ENCODE data around the gene MFSD1. TPM values are rescaled to one million over a fixed set of nuclear protein-coding genes. Genes with fewer than 3 reads are reported as not detected.

Gene MFSD1
- total and polyA plus RNA-seq, 9 of the 15 experiments (the other 6 are each of a cell fraction or from before 2014, with no cell fraction given), result 8.7 to 49.5 (median 28.6) TPM

DNA sequence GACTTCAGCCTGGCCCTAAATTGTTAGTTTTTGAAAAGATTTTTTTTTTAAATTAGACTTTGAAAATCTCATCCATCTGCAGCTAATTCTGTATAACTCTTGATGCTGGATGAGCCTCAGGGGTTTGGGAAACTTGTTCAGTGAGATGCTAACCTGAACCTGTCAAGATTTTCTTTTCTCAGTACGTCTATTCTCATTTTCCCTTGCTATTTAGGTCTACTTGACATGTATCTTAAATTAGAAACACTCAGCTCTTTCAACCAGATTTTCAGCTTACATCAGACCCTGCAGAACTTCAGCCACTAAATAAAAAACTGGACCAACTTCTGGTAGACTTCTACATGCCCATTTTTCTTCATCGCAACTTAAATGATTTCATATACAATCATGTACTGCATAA, 61.4 kb downstream of the MFSD1 start:
- ChIA-PET POLR2A (interaction anchor here (0.6 to 1.3 kb wide), 4 partner anchors 9 to 26 kb away, joined by 3 to 5 read pairs (median 3); no protein-coding TSS in a partner anchor), CTCF (ENCODE audit: low intra/inter-chr PET ratio) (no interaction called here)
- TF ChIP-seq KLF13 (tag; IDR thresholded peaks at IDR 0.05; ENCODE audit: borderline replicate concordance, low read depth) (no peak), ZNF134 (CRISPR knock-in tag; conservative IDR thresholded peaks at IDR 0.05) (no peak), ZNF695 (CRISPR knock-in tag; IDR thresholded peaks at IDR 0.05) (no peak), ZNF311 (CRISPR knock-in tag; IDR thresholded peaks at IDR 0.05) (no peak), ZNF239 (CRISPR knock-in tag; IDR thresholded peaks at IDR 0.05) (no peak), SLC30A9 (CRISPR knock-in tag; IDR thresholded peaks at IDR 0.05) (no peak), ERF (CRISPR knock-in tag; IDR thresholded peaks at IDR 0.05) (no peak)
- TF ChIP-seq, protein P1, sequence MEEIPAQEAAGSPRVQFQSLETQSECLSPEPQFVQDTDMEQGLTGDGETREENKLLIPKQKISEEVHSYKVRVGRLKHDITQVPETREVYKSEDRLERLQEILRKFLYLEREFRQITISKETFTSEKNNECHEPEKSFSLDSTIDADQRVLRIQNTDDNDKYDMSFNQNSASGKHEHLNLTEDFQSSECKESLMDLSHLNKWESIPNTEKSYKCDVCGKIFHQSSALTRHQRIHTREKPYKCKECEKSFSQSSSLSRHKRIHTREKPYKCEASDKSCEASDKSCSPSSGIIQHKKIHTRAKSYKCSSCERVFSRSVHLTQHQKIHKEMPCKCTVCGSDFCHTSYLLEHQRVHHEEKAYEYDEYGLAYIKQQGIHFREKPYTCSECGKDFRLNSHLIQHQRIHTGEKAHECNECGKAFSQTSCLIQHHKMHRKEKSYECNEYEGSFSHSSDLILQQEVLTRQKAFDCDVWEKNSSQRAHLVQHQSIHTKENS (CRISPR knock-in tag; IDR thresholded peaks at IDR 0.05), result no peak
- H3K9me1 ChIP-seq (ENCODE audit: control insufficient read depth, insufficient read depth, low read length), result no peaks in the 10 kb centered on the region
- no peak overlapping the region for H2AFZ ChIP-seq (ENCODE audit: low read depth, low read length)
- H3K4me2 ChIP-seq (ENCODE audit: insufficient read depth, low read length), result no peak overlapping the region
- no peak overlapping the region for H3K9ac ChIP-seq (ENCODE audit: insufficient read depth in 1 of 2, low read depth in 2 of 2, low read length in 2 of 2)
- H4K20me1 ChIP-seq (replicated peaks; ENCODE audit: control insufficient read depth, insufficient read depth, low read length), result no peaks in the 10 kb centered on the region
- no peaks in the 10 kb centered on the region for H3K9me3 ChIP-seq (replicated peaks; ENCODE audit: control insufficient read depth, insufficient read depth, low read depth, low read length)
- WGBS (ENCODE audit: insufficient coverage, low coverage, missing lambda C conversion rate), result 0% methylated on average over 2 of the region's 2 CpGs
- no peaks in the 10 kb centered on the region for H3K36me3 ChIP-seq (ENCODE audit: control insufficient read depth, insufficient read depth, low read length)
- no TSS peak for BruUV-seq (replicated peaks)
- no peak for ATAC-seq
- intact Hi-C loops (cut with micrococcal nuclease) (no loop called here), in situ Hi-C loops (cut with MboI) (no loop called here)
- FAIRE-seq, result no peak
- no peak for DNase-seq (ENCODE audit: extremely low read depth in 1 of 4, low spot score in 3 of 4)
- no peak overlapping the region for H3K27ac ChIP-seq (ENCODE audit: extremely low read depth, low read depth, low read length)
- no peaks in the 10 kb centered on the region for H3K27me3 ChIP-seq (ENCODE audit: control insufficient read depth in 2 of 2, insufficient read depth in 2 of 2, low read length in 2 of 2)
- no peaks in the 10 kb centered on the region for H3K79me2 ChIP-seq (ENCODE audit: control insufficient read depth, insufficient read depth, low read length)
- no peaks in the 10 kb centered on the region for H3K4me1 ChIP-seq (replicated peaks in 1 of 2; ENCODE audit: control insufficient read depth in 2 of 2, insufficient read depth in 2 of 2, low read length in 2 of 2)
- H3K4me3 ChIP-seq, result no peak overlapping the region

Data from K562 (cell line).